PC-3 (cell line): ENCODE data around the gene SLC25A51. TPM values are rescaled to one million over a fixed set of nuclear protein-coding genes. Genes with fewer than 3 reads are reported as not detected.

Experiments
- ATAC-seq: fragments of 200-7000 bp; cut with Tn5 transposase; 2 replicates; pipeline ENCODE4 v1.9.1; 2020; ENCODE audit warnings: mild to moderate bottlenecking, moderate library complexity
- BruUV-seq: library from RNA; stranded (reverse); fragments of 400-500 nt; replicated peaks from 2 replicates; lab custom pipeline; 2021; lab: Mats Ljungman, UMichigan
- CTCF ChIA-PET: fragments of 300-600 bp; sonication (Branson Sonifier 250); formaldehyde crosslinking; loops from one replicate; lab custom pipeline; 2022; ENCODE audit warnings: antibody characterized with exemption; lab: Charles Lee
- POLR2A ChIA-PET: fragments of 300-600 bp; sonication (Branson Sonifier 250); formaldehyde crosslinking; loops from one replicate; lab custom pipeline; 2022; ENCODE audit warnings: antibody characterized with exemption; ENCODE audit not compliant: unreplicated experiment; lab: Charles Lee
- DNase-seq: peaks from one replicate; pipeline ENCODE4 v3.0.0-alpha.2; 2015
- H2AFZ ChIP-seq: fragments of 300-600 bp; sonication (generic); 2 replicates; pipeline ENCODE4 v1.6.0; 2016; ENCODE audit warnings: antibody characterized with exemption, low read length
- H3F3A ChIP-seq: fragments of 300-600 bp; sonication (generic); one replicate; pipeline ENCODE4 v1.6.0; 2017; ENCODE audit warnings: antibody characterized with exemption, low read length, control low read depth, mild to moderate bottlenecking; ENCODE audit not compliant: unreplicated experiment
- H3K27ac ChIP-seq: fragments of 300-600 bp; sonication (generic); 2 replicates; pipeline ENCODE4 v1.5.1; 2016; ENCODE audit warnings: mild to moderate bottlenecking, low read length
- H3K27me3 ChIP-seq: fragments of 300-600 bp; sonication (generic); 2 replicates; pipeline ENCODE4 v1.6.1; 2016; ENCODE audit warnings: low read length, mixed read lengths
- H3K36me3 ChIP-seq: fragments of 300-600 bp; sonication (generic); 2 replicates; pipeline ENCODE4 v1.6.1; 2016; ENCODE audit warnings: low read depth, mixed run types, low read length, mixed read lengths
- H3K4me1 ChIP-seq: fragments of 300-600 bp; sonication (generic); 2 replicates; pipeline ENCODE4 v1.5.1; 2016; ENCODE audit warnings: low read length; ENCODE audit not compliant: insufficient read depth
- H3K4me2 ChIP-seq: fragments of 300-600 bp; sonication (generic); 2 replicates; pipeline ENCODE4 v1.6.0; 2016; ENCODE audit warnings: low read length
- H3K4me3 ChIP-seq: fragments of 300-600 bp; sonication (generic); 2 replicates; pipeline ENCODE4 v1.5.1; 2016; ENCODE audit warnings: mild to moderate bottlenecking, low read length, mixed read lengths
- H3K79me2 ChIP-seq: fragments of 300-600 bp; sonication (generic); 2 replicates; pipeline ENCODE4 v1.6.1; 2017; ENCODE audit warnings: low read length, mixed read lengths
- H3K9ac ChIP-seq: fragments of 300-600 bp; sonication (generic); 2 replicates; pipeline ENCODE4 v1.6.0; 2016; ENCODE audit warnings: mild to moderate bottlenecking, low read length
- H3K9me2 ChIP-seq: fragments of 300-600 bp; sonication (generic); replicated peaks from 2 replicates; pipeline ENCODE4 v1.6.1; 2016; ENCODE audit warnings: mixed run types, low read length, mixed read lengths
- H3K9me3 ChIP-seq: fragments of 300-600 bp; sonication (generic); 2 replicates; pipeline ENCODE4 v1.6.1; 2016; ENCODE audit warnings: low read length, mixed read lengths
- H4K20me1 ChIP-seq: fragments of 300-600 bp; sonication (generic); 2 replicates; pipeline ENCODE4 v1.6.1; 2016; ENCODE audit warnings: low read length, mixed read lengths
- EZH2 ChIP-seq: fragments of 300-600 bp; sonication (generic); IDR thresholded peaks from one replicate; pipeline ENCODE4 v1.6.1; 2017; ENCODE audit warnings: antibody characterized with exemption, mild to moderate bottlenecking, low read length; ENCODE audit not compliant: unreplicated experiment
- EZH2phosphoT487 ChIP-seq: fragments of 300-600 bp; sonication (generic); IDR thresholded peaks from 2 replicates; pipeline ENCODE4 v1.6.1; 2018; ENCODE audit warnings: mild to moderate bottlenecking, antibody characterized with exemption, low read length, borderline replicate concordance
- intact Hi-C: fragments of 100-400 bp; cut with micrococcal nuclease; formaldehyde crosslinking; loops from 2 replicates; pipeline ENCODE4 v1.9.0; 2023
- total RNA-seq: library from RNA; depleted of rRNA; stranded (reverse); fragments of >200 nt; gene quantifications from 2 replicates; pipeline ENCODE4 v1.2.3, GENCODE V29; 2014
- TF ChIP-seq, protein P1 (sequence below): fragments of 300-600 bp; sonication (generic); conservative IDR thresholded peaks from 2 replicates; pipeline ENCODE4 v1.5.1; 2017; ENCODE audit warnings: antibody characterized with exemption, low read depth, mild to moderate bottlenecking, low read length

Gene SLC25A51
- total RNA-seq, 1 experiment from 2014 or later: 24.1 TPM

DNA sequence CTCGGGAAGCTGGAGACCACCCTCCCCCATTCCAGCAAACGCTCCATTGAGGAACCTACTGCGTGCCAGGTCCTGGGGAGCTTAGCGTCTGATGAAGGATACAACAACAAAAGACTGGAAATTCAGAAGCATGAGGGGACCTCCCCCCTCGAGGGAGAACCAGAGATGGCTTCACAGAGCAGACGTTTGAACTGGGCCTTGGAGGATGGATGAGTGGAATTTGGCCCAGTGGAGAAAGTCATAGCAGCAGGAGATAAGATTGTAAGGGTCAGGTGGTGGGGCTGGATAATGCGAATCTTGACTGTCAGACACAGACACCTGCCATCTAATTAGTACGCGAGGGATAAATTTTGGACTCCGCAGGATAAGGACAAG is 1.2 kb upstream of the SLC25A51 start:
- intact Hi-C loops: loop anchor here (10.0 kb wide), 1 partner anchor 420 kb away; the partner anchor contains the start of gene POLR1E
- no peaks in the 10 kb centered on the region for H3K9me2 ChIP-seq
- no peak overlapping the region for H3K9ac ChIP-seq
- CTCF ChIA-PET: no interaction called here
- peak overlapping the region; percentile 96 for H3K4me2 ChIP-seq
- BruUV-seq: no TSS peak
- H3K9me3 ChIP-seq: no peaks in the 10 kb centered on the region
- peaks cover 11% of the 10 kb centered on the region; the same call in 1 of the 2 replicates for H4K20me1 ChIP-seq
- DNase-seq (no peak), ATAC-seq (no peak)
- H3K36me3 ChIP-seq: no peaks in the 10 kb centered on the region
- H2AFZ ChIP-seq: no peak overlapping the region
- H3K27me3 ChIP-seq: no peaks in the 10 kb centered on the region
- H3F3A ChIP-seq: no peaks in the 10 kb centered on the region
- H3K4me3 ChIP-seq: 0 out of 2 replicates have a peak overlapping the region, but pooled peaks have one; percentile 93
- peaks cover 32% of the 10 kb centered on the region for H3K79me2 ChIP-seq
- no peak for TF ChIP-seq EZH2
- TF ChIP-seq, protein P1, sequence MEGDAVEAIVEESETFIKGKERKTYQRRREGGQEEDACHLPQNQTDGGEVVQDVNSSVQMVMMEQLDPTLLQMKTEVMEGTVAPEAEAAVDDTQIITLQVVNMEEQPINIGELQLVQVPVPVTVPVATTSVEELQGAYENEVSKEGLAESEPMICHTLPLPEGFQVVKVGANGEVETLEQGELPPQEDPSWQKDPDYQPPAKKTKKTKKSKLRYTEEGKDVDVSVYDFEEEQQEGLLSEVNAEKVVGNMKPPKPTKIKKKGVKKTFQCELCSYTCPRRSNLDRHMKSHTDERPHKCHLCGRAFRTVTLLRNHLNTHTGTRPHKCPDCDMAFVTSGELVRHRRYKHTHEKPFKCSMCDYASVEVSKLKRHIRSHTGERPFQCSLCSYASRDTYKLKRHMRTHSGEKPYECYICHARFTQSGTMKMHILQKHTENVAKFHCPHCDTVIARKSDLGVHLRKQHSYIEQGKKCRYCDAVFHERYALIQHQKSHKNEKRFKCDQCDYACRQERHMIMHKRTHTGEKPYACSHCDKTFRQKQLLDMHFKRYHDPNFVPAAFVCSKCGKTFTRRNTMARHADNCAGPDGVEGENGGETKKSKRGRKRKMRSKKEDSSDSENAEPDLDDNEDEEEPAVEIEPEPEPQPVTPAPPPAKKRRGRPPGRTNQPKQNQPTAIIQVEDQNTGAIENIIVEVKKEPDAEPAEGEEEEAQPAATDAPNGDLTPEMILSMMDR: no peak
- TF ChIP-seq EZH2phosphoT487: no peak
- peaks cover 25% of the 10 kb centered on the region for H3K4me1 ChIP-seq
- POLR2A ChIA-PET: no interaction called here
- H3K27ac ChIP-seq: no peak overlapping the region

DNA sequence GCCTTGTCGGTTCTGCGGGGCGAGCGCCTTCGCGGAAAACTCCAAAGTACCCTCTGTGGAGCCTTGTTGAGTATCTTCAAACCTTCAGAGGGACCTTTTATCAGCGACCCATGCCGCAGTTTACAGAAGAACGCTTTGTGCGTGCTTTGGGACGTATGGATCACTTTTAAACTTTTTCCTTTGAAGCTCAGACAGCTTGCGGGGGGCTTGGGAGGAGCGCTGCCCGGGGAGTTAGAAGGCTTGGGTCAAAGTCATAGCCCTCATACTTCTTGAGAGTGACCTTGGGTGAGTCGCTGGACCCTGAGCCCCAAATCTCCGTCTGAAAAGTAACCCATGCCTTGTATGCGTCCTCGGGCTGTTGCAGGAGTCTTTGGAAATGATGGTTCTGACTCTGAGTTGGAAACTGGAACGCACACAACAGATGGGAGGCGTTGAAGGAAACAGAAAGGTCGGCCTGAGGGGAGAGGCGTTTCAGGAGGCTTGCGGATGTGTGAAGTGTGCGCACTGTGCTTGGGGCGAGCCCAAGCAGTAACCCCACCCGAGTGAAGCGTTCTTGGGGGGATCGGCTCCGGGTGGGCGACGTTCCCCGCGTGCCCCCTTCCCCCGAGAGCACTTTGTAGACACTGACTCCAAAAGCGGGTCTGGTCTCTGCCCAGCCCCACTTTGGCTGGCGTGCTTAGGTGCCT is 661 bp upstream of the SLC25A51 start:
- peaks cover 25% of the 10 kb centered on the region for H3K4me1 ChIP-seq
- peak overlapping the region; percentile 96 for H3K4me2 ChIP-seq
- TF ChIP-seq EZH2 (no peak), EZH2phosphoT487 (no peak)
- TF ChIP-seq, protein P1: no peak; the same call in 1 of the 2 replicates
- peak overlapping the region; percentile 94 for H2AFZ ChIP-seq
- DNase-seq (no peak), ATAC-seq (no peak)
- TSS peak; percentile 80 for BruUV-seq
- POLR2A ChIA-PET: no interaction called here
- peak overlapping the region; percentile 88 for H3K9ac ChIP-seq
- peaks cover 32% of the 10 kb centered on the region for H3K79me2 ChIP-seq
- H4K20me1 ChIP-seq: peaks cover 11% of the 10 kb centered on the region; the same call in 1 of the 2 replicates
- H3K9me3 ChIP-seq: no peaks in the 10 kb centered on the region
- H3K4me3 ChIP-seq: peak overlapping the region; percentile 93
- intact Hi-C loops: loop anchor here (10.0 kb wide), 1 partner anchor 420 kb away; the partner anchor contains the start of gene POLR1E
- CTCF ChIA-PET: no interaction called here
- no peaks in the 10 kb centered on the region for H3F3A ChIP-seq
- peak overlapping the region; percentile 71 for H3K27ac ChIP-seq
- no peaks in the 10 kb centered on the region for H3K9me2 ChIP-seq
- H3K27me3 ChIP-seq: no peaks in the 10 kb centered on the region
- no peaks in the 10 kb centered on the region for H3K36me3 ChIP-seq
